DMS 273 treated with DMSO at 0.1 percent for 48 hours (cell line): ENCODE data around the gene MICAL3.
"Not testable (repeated sequence)": the region's sequence is repeated elsewhere in the genome, so short reads cannot be mapped to it uniquely, and the experiment has no call there.

Experiments
- DNase-seq: peaks from one replicate; lab custom pipeline; 2025; lab: John Stamatoyannopoulos, UW

Gene MICAL3

GRCh38 chr22:17888855-17889254 lies 135.5 kb downstream of the MICAL3 start:
- DNase-seq: no peak

DNA sequence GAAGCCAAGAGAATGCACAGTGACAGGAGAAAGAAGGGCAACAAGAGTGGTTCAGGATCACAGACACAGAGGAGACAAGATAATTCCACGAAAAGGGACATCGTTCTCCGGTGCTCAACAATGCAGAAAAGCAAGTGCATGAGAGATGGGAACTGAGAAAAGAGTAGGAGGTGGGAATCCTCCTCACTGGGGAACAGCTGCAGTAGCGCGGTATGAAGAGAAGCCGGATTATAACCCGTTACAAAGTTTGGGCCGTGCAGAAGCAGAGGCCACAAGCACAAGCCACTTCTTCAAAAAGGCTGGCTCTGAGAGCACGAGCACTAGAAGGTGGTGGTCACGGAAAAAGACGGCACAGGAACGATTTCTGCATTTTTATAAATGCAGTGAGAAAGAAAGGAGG lies 135.9 kb downstream of the MICAL3 start:
- no peak for DNase-seq

DNA sequence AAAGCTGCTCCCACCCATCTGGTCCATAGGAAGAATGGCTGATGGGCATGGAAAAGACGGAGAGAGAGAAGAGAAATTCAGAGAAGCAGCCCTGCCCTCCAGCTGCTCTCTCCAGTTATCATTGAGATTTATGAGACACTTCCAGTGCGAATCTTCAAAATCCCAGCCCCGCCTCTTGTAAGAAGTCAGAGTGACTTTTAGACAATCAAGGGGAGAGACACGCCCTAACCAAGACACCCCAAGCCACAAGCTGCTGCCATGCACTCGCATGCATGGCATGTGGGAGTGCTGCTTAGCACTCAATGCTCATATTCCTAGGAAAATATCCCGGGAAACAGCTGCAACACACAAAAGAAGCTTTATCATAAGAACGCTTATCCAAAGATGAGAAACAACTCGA lies 139.5 kb downstream of the MICAL3 start:
- no peak for DNase-seq

DNA sequence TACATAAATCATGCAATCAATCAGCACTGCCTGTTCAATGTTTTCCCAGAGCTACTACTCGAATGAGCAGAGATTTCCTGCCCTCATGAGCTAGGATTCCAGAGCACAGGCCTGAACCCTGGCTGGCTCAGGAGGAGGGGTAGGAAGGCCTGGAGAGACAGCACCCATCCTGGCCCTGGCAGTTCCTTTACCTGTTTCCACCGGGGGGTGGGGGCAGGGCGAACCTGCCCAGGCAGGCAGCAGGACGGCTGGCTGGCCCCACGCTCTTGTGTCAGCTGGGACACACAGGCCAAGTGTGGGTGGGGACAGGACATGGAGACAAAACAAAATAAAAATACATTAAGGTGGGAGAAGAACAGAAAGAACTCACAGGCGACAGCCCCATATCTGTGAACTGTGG lies 140.3 kb downstream of the MICAL3 start:
- DNase-seq: no peak

DNA sequence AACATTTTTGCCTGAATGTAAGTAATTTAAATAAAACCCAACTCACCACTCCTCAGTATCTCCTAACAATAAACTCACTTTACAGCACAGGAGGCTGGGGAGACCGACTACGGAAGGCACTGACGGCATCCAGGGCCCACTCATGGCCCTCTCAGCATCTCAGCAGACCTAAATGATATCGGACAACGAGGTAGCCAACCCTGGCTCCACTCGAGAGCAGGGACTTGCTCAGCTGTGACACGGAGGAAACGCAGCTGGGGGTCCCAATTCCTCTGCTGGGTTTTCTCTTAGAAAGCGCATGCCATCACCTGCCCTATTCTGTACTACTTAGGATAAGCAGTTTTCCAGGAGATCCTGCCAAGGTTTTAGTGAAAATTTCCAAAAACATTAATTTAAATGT lies 141.0 kb downstream of the MICAL3 start:
- DNase-seq: no peak

- DNase-seq: no peak
These were observed 141.6 kb downstream of the MICAL3 start for GRCh38 chr22:17882727-17883126.

- DNase-seq: no peak
These were observed 142.2 kb downstream of the MICAL3 start for GRCh38 chr22:17882162-17882561.

- DNase-seq: no peak
These were observed 143.0 kb downstream of the MICAL3 start for GRCh38 chr22:17881366-17881765.

DNA sequence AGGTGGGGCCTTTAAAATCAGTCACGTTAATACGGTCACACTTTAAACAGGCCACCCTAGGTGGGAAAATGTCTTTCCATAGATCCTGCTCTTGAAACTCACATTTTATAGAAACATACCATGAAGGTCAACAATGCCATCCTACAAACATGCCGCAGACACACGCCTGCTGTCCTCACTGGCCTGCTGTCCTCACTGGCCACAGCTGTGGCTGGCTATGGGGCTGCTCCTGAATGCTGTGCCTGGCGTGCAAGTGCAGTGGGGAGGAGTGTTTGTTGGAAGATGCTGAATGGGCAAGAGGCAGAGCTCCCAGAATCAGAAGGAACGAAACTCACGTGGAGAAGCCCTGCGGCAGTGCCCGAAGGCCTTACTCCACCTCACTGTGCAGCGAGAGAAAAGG lies 143.9 kb downstream of the MICAL3 start:
- DNase-seq: no peak

- DNase-seq: no peak
These were observed 144.3 kb downstream of the MICAL3 start for GRCh38 chr22:17880020-17880419.

DNA sequence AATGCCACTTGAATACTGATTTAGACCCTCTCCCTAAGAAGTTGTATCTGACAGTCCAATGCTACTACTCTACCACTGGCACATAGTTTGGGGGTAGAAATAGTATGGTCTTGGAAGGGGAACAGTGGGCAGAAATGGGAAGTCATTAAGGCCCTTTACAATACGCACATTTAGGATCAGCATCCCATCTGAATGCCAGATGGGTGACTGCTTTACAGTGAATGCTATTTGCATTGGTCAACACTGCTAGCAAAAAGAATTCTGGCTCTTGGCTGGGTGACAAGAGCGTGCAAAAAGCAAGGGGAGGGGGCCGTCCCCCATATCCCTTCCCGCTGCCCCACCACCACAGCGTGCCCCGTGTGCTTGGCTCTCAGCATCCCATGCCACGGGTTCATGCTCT lies 145.4 kb downstream of the MICAL3 start:
- DNase-seq: no peak

GRCh38 chr22:17878186-17878694 lies 146.1 kb downstream of the MICAL3 start:
- DNase-seq: no peak

GRCh38 chr22:17876878-17877855 lies 147.2 kb downstream of the MICAL3 start:
- not testable (repeated sequence) for DNase-seq

GRCh38 chr22:17876306-17876831 lies 148.0 kb downstream of the MICAL3 start:
- no peak for DNase-seq

GRCh38 chr22:17875631-17876030 lies 148.7 kb downstream of the MICAL3 start:
- DNase-seq: no peak

DNA sequence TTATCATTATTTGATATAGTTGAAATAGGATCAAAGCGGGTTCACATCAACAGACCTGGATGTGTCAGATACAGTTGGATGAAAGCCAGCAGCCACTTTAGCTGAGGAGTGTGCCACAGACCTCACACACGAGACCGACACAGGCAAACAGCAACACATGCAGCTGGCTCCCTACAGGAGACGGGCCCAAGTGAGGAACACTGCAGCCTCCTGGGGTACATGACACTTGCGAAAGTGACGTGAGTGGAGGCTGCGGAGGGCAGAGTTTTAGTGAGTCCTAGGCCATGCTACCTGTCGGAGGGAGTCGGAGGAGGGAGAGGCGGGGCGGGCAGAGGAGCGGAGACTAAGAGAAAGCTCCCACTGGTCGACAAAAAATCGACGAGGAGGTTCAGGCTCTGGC lies 149.2 kb downstream of the MICAL3 start:
- DNase-seq: no peak

- no peak for DNase-seq
These were observed 150.0 kb downstream of the MICAL3 start for GRCh38 chr22:17874231-17874905.

GRCh38 chr22:17873804-17874203 lies 150.6 kb downstream of the MICAL3 start:
- DNase-seq: no peak

- DNase-seq: no peak
These were observed 151.2 kb downstream of the MICAL3 start for GRCh38 chr22:17873116-17873515.

GRCh38 chr22:17872471-17872870 lies 151.9 kb downstream of the MICAL3 start:
- DNase-seq: no peak

- no peak for DNase-seq
These were observed 152.5 kb downstream of the MICAL3 start for GRCh38 chr22:17871726-17872458.

DNA sequence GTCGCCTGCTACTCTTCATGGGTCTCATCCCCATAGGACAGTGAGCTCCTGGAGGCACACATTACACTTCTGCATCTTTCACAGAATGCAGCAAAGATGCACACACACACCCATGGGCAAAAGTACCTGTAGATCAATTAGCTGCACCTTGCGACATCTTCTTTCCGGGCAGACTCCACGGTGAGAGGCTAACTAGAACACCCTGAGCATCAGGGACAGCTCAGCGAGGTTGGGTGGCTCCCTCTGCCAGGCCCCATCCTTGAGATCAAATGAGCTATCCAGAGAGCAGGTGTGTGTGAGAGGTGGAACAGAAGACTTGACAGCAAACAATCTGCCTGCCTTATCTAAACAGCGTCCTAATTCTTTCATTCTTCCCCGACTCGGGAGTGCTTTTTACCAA lies 154.0 kb downstream of the MICAL3 start:
- DNase-seq: no peak
